GM12872 (cell line): ENCODE data around the gene KIAA0232.

Experiments used
- CTCF ChIP-seq: IDR thresholded peaks from 3 replicates; pipeline ENCODE4 v1.5.1; 2011; ENCODE audit warnings: low read depth, mild to moderate bottlenecking, low read length, moderate library complexity; ENCODE audit not compliant: insufficient read depth

KIAA0232 gene

GRCh38 chr4:6878451-6879059 lies 96.0 kb downstream of the KIAA0232 start:
- TF ChIP-seq CTCF = no peak

GRCh38 chr4:6880691-6881090 lies 98.2 kb downstream of the KIAA0232 start:
- TF ChIP-seq CTCF = no peak

- TF ChIP-seq CTCF = no peak
These were observed 99.4 kb downstream of the KIAA0232 start for GRCh38 chr4:6881908-6882307.

- TF ChIP-seq CTCF = no peak
These were observed 101.9 kb downstream of the KIAA0232 start for GRCh38 chr4:6884341-6884870.

GRCh38 chr4:6885953-6886557 lies 103.5 kb downstream of the KIAA0232 start:
- peak; percentile 60 for TF ChIP-seq CTCF

- no peak for TF ChIP-seq CTCF
These were observed 104.4 kb downstream of the KIAA0232 start for GRCh38 chr4:6886886-6887285.

- TF ChIP-seq CTCF = no peak
These were observed 105.3 kb downstream of the KIAA0232 start for GRCh38 chr4:6887591-6888371.
